Measurements from ENCODE around the gene PDGFC.

Gene PDGFC

DNA sequence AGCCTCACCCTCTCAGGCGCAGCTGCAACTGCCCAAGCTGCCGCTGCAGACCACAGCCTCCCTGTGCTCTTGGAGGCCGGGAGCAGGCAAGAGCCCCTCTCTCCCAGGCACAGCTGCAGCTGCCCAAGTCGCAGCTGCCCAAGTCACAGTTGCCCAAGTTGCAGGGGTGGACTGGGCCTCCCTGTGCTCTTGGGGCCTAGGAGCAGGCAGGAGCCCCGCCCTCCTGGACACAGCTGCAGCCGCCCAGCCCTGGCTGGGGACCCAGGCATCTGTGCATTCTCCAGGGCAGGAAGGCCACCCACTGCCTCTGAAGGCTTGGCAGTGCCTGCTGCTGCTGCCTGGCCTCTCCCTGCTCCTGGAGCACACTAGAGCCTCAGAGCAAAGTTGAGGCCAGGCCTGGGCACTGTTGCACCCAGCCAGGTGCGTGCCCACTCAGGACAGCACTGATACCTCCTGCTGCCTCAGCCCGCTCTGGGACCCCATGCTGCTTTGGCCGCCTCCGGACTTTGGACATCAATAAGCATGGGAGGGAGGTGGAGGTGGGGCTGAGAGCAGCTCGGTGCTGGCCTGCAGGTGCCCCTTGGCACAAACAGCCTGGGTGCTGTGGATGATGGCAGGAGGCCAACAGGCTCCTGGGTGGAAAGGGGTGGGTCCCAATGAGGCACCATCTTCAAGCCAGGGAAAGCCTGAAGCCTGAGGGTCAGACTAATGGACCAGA lies 247.5 kb downstream of the PDGFC start:
- no peaks in the 10 kb centered on the region for H3K9me3 ChIP-seq (replicated peaks; ENCODE audit: insufficient read depth, low read length)
- no peaks in the 10 kb centered on the region for H4K20me1 ChIP-seq (ENCODE audit: insufficient read depth, low read length)
- H3K4me3 ChIP-seq (ENCODE audit: low read length), result no peak overlapping the region
- no peak overlapping the region for H3K4me2 ChIP-seq (ENCODE audit: low read depth, low read length)
- no peaks in the 10 kb centered on the region for H3K9me2 ChIP-seq (replicated peaks; ENCODE audit: insufficient read depth, low read length)
- TF ChIP-seq EZH2phosphoT487 (IDR thresholded peaks at IDR 0.05; ENCODE audit: low read length) (no peak), CTCF (IDR thresholded peaks at IDR 0.05; ENCODE audit: low read length) (no peak), EZH2 (optimal IDR thresholded peaks at IDR 0.05; ENCODE audit: low read depth, low read length) (no peak)
- no peaks in the 10 kb centered on the region for H3K4me1 ChIP-seq (ENCODE audit: low read length)
- no peaks in the 10 kb centered on the region for H3K27me3 ChIP-seq (replicated peaks; ENCODE audit: insufficient read depth, low read length)
- H3F3A ChIP-seq (ENCODE audit: insufficient read depth, low read length), result no peaks in the 10 kb centered on the region
- no peak overlapping the region for H2AFZ ChIP-seq (ENCODE audit: low read length)
- H3K79me2 ChIP-seq (ENCODE audit: low read length), result no peaks in the 10 kb centered on the region
- no peak overlapping the region for H3K27ac ChIP-seq (ENCODE audit: low read length)
- no peak overlapping the region for H3K9ac ChIP-seq (ENCODE audit: low read length)
- no peaks in the 10 kb centered on the region for H3K36me3 ChIP-seq (replicated peaks; ENCODE audit: insufficient read depth, low read length)
- no peak for DNase-seq

DNA sequence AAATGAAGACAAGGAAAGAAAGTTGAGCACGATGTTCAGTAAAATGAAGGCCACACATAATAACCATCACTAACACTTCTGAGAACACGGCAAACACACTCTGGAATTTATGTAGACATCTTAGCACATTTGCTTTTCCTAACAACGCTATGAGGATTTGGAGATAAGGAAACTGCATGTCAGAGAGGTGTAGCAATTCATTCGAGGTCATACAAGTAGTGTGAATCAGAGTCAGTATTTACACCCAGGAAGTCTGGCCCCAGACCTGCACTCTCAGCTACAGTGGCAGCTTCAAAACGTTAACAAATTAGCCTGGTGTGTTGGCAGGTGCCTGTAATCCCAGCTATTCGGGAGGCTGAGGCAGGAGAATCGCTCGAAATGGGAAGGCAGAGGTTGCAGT lies 253.4 kb downstream of the PDGFC start:
- H2AFZ ChIP-seq (ENCODE audit: low read length), result no peak overlapping the region

DNA sequence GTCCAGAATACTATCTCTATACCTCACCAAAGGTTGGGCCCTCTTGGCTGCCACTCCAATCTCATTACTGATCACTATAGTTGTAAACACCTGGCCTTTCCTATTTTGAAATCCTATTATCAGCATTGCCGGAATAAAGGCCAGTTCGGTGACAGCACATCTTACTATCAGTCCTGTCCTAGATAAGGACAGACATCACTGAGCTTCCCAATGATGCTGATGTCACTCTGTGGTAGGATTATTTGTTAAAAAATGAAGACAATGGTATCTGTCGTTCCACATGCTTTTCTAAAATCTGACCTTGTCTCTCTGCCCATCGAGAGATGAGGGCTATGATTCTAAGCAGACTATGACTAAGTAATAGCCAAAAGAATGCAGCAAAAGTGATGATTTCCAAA lies 260.4 kb downstream of the PDGFC start:
- Histone ChIP-seq H4K20me1 (ENCODE audit: insufficient read depth, low read length) (no peaks in the 10 kb centered on the region), H3K9me3 (replicated peaks; ENCODE audit: insufficient read depth, low read length) (no peaks in the 10 kb centered on the region), H3K4me1 (ENCODE audit: low read length) (no peaks in the 10 kb centered on the region), H3K9me2 (replicated peaks; ENCODE audit: insufficient read depth, low read length) (no peaks in the 10 kb centered on the region), H2AFZ (ENCODE audit: low read length) (no peak overlapping the region), H3K27ac (ENCODE audit: low read length) (no peak overlapping the region), H3K9ac (ENCODE audit: low read length) (no peak overlapping the region), H3K79me2 (ENCODE audit: low read length) (no peaks in the 10 kb centered on the region), H3F3A (ENCODE audit: insufficient read depth, low read length) (no peaks in the 10 kb centered on the region), H3K4me3 (ENCODE audit: low read length) (no peak overlapping the region), H3K27me3 (replicated peaks; ENCODE audit: insufficient read depth, low read length) (no peaks in the 10 kb centered on the region), H3K36me3 (replicated peaks; ENCODE audit: insufficient read depth, low read length) (no peaks in the 10 kb centered on the region), H3K4me2 (ENCODE audit: low read depth, low read length) (no peak overlapping the region)
- DNase-seq, result no peak
- TF ChIP-seq CTCF (IDR thresholded peaks at IDR 0.05; ENCODE audit: low read length) (no peak), EZH2 (optimal IDR thresholded peaks at IDR 0.05; ENCODE audit: low read depth, low read length) (no peak), EZH2phosphoT487 (IDR thresholded peaks at IDR 0.05; ENCODE audit: low read length) (no peak)

More for the DNA sequence above, 253.4 kb downstream of the PDGFC start:
- Histone ChIP-seq H3K4me2 (ENCODE audit: low read depth, low read length) (no peak overlapping the region), H3K9me3 (replicated peaks; ENCODE audit: insufficient read depth, low read length) (no peaks in the 10 kb centered on the region), H3K27me3 (replicated peaks; ENCODE audit: insufficient read depth, low read length) (no peaks in the 10 kb centered on the region), H3K4me3 (ENCODE audit: low read length) (no peak overlapping the region), H3K36me3 (replicated peaks; ENCODE audit: insufficient read depth, low read length) (no peaks in the 10 kb centered on the region), H3K9me2 (replicated peaks; ENCODE audit: insufficient read depth, low read length) (no peaks in the 10 kb centered on the region), H3K79me2 (ENCODE audit: low read length) (no peaks in the 10 kb centered on the region), H3K27ac (ENCODE audit: low read length) (no peak overlapping the region), H3K9ac (ENCODE audit: low read length) (no peak overlapping the region), H3K4me1 (ENCODE audit: low read length) (no peaks in the 10 kb centered on the region), H3F3A (ENCODE audit: insufficient read depth, low read length) (no peaks in the 10 kb centered on the region), H4K20me1 (ENCODE audit: insufficient read depth, low read length) (no peaks in the 10 kb centered on the region)
- DNase-seq, result no peak
- TF ChIP-seq EZH2phosphoT487 (IDR thresholded peaks at IDR 0.05; ENCODE audit: low read length), result no peak
- no peak for TF ChIP-seq CTCF (IDR thresholded peaks at IDR 0.05; ENCODE audit: low read length)
- TF ChIP-seq EZH2 (optimal IDR thresholded peaks at IDR 0.05; ENCODE audit: low read depth, low read length), result no peak

All from MM.1S (cell line).